RWPE2 (cell line): ENCODE data around the gene CLSTN2.
A peak's percentile ranks its signal among the peaks of the same experiment; 100 is the strongest.

ENCODE experiments used
- ATAC-seq: fragments of 200-7000 bp; cut with Tn5 transposase; 3 replicates; pipeline ENCODE4 v1.9.1; 2021; ENCODE audit warnings: low read depth
- DNase-seq: peaks from one replicate; pipeline ENCODE4 v3.0.0-alpha.2; 2020; ENCODE audit warnings: low spot score
- H3K27ac ChIP-seq: fragments of 450-650 bp; 2 replicates; pipeline ENCODE4 v1.5.1; 2017; ENCODE audit warnings: mild to moderate bottlenecking; ENCODE audit not compliant: poor library complexity, severe bottlenecking
- H3K27me3 ChIP-seq: fragments of 250-450 bp; sonication (Bioruptor Pico); 2 replicates; pipeline ENCODE4 v1.5.1; 2021; ENCODE audit warnings: mild to moderate bottlenecking, moderate library complexity; ENCODE audit not compliant: insufficient read depth, poor library complexity, severe bottlenecking
- H3K36me3 ChIP-seq: fragments of 250-450 bp; sonication (Bioruptor Pico); 2 replicates; pipeline ENCODE4 v1.5.1; 2020; ENCODE audit warnings: low read depth, mild to moderate bottlenecking, moderate library complexity
- H3K4me1 ChIP-seq: fragments of 250-450 bp; sonication (Bioruptor Pico); 2 replicates; pipeline ENCODE4 v1.5.1; 2021; ENCODE audit warnings: mild to moderate bottlenecking, moderate library complexity; ENCODE audit not compliant: insufficient read depth, poor library complexity, severe bottlenecking
- H3K4me3 ChIP-seq: fragments of 250-450 bp; sonication (Bioruptor Pico); 2 replicates; pipeline ENCODE4 v1.5.1; 2021; ENCODE audit warnings: mild to moderate bottlenecking, moderate library complexity; ENCODE audit not compliant: severe bottlenecking
- H3K9me3 ChIP-seq: fragments of 250-450 bp; sonication (Bioruptor Pico); 2 replicates; pipeline ENCODE4 v1.5.1; 2021; ENCODE audit warnings: mild to moderate bottlenecking, moderate library complexity; ENCODE audit not compliant: severe bottlenecking
- TF ChIP-seq, protein P1 (sequence below): fragments of 450-650 bp; IDR thresholded peaks from one replicate; pipeline ENCODE4 v1.5.1; 2017; ENCODE audit warnings: mild to moderate bottlenecking, moderate library complexity; ENCODE audit not compliant: poor library complexity, severe bottlenecking

CLSTN2 gene

GRCh38 chr3:140015741-140016140 lies 80.8 kb downstream of the CLSTN2 start:
- H3K27me3 ChIP-seq = no peaks in the 10 kb centered on the region
- ATAC-seq = no peak

DNA sequence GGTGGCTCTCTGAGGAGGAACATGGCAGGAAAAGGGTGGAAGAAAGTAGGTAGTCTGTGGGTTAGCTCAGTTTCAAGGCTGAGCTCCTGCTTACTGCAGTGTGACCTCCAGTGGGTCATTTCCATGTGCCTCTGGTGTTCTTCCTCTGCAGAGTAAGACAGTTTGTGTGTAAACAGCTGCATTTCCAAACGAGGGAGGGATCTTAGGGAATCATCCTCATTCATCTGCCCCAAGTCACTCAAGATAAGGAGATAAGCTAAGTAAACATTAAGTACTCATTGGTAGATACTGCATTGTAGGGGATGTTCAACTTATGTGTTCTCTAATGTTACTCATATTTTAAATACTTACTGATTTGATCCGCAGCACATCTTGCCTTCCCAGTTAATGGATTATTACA lies 83.6 kb downstream of the CLSTN2 start:
- DNase-seq = no peak
- Histone ChIP-seq H3K4me3 (no peak overlapping the region), H3K9me3 (no peaks in the 10 kb centered on the region), H3K27me3 (no peaks in the 10 kb centered on the region), H3K36me3 (no peaks in the 10 kb centered on the region), H3K27ac (no peak overlapping the region), H3K4me1 (no peaks in the 10 kb centered on the region)
- no peak for ATAC-seq
- TF ChIP-seq, protein P1, sequence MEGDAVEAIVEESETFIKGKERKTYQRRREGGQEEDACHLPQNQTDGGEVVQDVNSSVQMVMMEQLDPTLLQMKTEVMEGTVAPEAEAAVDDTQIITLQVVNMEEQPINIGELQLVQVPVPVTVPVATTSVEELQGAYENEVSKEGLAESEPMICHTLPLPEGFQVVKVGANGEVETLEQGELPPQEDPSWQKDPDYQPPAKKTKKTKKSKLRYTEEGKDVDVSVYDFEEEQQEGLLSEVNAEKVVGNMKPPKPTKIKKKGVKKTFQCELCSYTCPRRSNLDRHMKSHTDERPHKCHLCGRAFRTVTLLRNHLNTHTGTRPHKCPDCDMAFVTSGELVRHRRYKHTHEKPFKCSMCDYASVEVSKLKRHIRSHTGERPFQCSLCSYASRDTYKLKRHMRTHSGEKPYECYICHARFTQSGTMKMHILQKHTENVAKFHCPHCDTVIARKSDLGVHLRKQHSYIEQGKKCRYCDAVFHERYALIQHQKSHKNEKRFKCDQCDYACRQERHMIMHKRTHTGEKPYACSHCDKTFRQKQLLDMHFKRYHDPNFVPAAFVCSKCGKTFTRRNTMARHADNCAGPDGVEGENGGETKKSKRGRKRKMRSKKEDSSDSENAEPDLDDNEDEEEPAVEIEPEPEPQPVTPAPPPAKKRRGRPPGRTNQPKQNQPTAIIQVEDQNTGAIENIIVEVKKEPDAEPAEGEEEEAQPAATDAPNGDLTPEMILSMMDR = no peak

More at GRCh38 chr3:140015741-140016140, 80.8 kb downstream of the CLSTN2 start:
- H3K36me3 ChIP-seq = no peaks in the 10 kb centered on the region
- no peaks in the 10 kb centered on the region for H3K4me1 ChIP-seq
- TF ChIP-seq, protein P1 = no peak
- DNase-seq = no peak
- no peak overlapping the region for H3K27ac ChIP-seq
- no peak overlapping the region for H3K4me3 ChIP-seq
- no peaks in the 10 kb centered on the region for H3K9me3 ChIP-seq

- no peak overlapping the region for H3K4me3 ChIP-seq
- TF ChIP-seq, protein P1 = no peak
- no peaks in the 10 kb centered on the region for H3K27me3 ChIP-seq
- H3K4me1 ChIP-seq = no peaks in the 10 kb centered on the region
- no peaks in the 10 kb centered on the region for H3K9me3 ChIP-seq
- ATAC-seq (no peak), DNase-seq (no peak)
- H3K27ac ChIP-seq = no peak overlapping the region
- no peaks in the 10 kb centered on the region for H3K36me3 ChIP-seq
These were observed 85.0 kb downstream of the CLSTN2 start for GRCh38 chr3:140019946-140020345.

- H3K27ac ChIP-seq = no peak overlapping the region
- no peaks in the 10 kb centered on the region for H3K9me3 ChIP-seq
- H3K27me3 ChIP-seq = no peaks in the 10 kb centered on the region
- TF ChIP-seq, protein P1 = no peak
- no peaks in the 10 kb centered on the region for H3K36me3 ChIP-seq
- H3K4me3 ChIP-seq = no peak overlapping the region
- no peak for ATAC-seq
- no peak for DNase-seq
- H3K4me1 ChIP-seq = no peaks in the 10 kb centered on the region
These were observed 85.6 kb downstream of the CLSTN2 start for GRCh38 chr3:140020541-140020940.

DNA sequence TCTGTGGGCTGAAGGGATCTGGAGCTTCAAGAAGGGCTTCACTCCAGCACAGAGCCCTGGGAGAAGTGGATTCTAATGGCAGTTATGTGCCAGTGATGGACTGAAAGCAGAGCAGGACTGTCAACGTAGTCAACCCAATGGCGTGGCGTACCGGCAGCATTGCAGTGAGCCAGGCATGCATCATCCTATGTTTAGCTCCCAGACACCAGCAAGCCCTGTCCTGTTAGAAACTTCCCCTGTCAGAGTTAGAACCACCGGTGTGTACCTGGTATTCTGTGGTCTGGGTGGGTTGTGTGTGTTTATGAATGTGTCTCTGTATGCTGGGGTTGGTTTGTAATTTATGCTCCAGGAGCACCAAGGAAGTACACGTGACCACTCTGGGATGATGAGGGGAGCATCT lies 86.3 kb downstream of the CLSTN2 start:
- Histone ChIP-seq H3K4me1 (no peaks in the 10 kb centered on the region), H3K4me3 (no peak overlapping the region), H3K27ac (no peak overlapping the region), H3K27me3 (no peaks in the 10 kb centered on the region), H3K36me3 (no peaks in the 10 kb centered on the region), H3K9me3 (no peaks in the 10 kb centered on the region)
- DNase-seq (no peak), ATAC-seq (0 out of 3 replicates have a peak, but pooled peaks have one; percentile 31)
- TF ChIP-seq, protein P1 = no peak
